HG03575 (cell line): Measurements from ENCODE around the gene ZNF407.

Experiments used
- ATAC-seq: cut with Tn5 transposase; IDR thresholded peaks from one replicate; pipeline ENCODE4 v1.9.1; 2021; ENCODE audit not compliant: unreplicated experiment, insufficient number of reproducible peaks, low FRiP score; ENCODE audit errors: extremely low read depth

Gene ZNF407

GRCh38 chr18:74834424-74835309 is 237.0 kb downstream of the ZNF407 start:
- ATAC-seq, result no peak

- ATAC-seq, result no peak
Measured at GRCh38 chr18:74836296-74837139, 238.8 kb downstream of the ZNF407 start.

- ATAC-seq, result no peak
Measured at GRCh38 chr18:74840492-74841167, 243.0 kb downstream of the ZNF407 start.

GRCh38 chr18:74841248-74841647 is 243.6 kb downstream of the ZNF407 start:
- no peak for ATAC-seq

GRCh38 chr18:74849301-74849700 is 251.6 kb downstream of the ZNF407 start:
- ATAC-seq, result no peak

GRCh38 chr18:74856434-74856833 is 258.8 kb downstream of the ZNF407 start:
- no peak for ATAC-seq

- ATAC-seq, result no peak
Measured at GRCh38 chr18:74856928-74857327, 259.3 kb downstream of the ZNF407 start.

- no peak for ATAC-seq
Measured at GRCh38 chr18:74857901-74858300, 260.2 kb downstream of the ZNF407 start.

- no peak for ATAC-seq
Measured at GRCh38 chr18:74861154-74861553, 263.5 kb downstream of the ZNF407 start.

GRCh38 chr18:74862094-74862493 is 264.4 kb downstream of the ZNF407 start:
- no peak for ATAC-seq

- ATAC-seq, result no peak
Measured at GRCh38 chr18:74866577-74866976, 268.9 kb downstream of the ZNF407 start.

GRCh38 chr18:74868461-74868860 is 270.8 kb downstream of the ZNF407 start:
- no peak for ATAC-seq

GRCh38 chr18:74869904-74870863 is 272.5 kb downstream of the ZNF407 start:
- ATAC-seq, result peak; percentile 78

GRCh38 chr18:74870950-74871349 is 273.3 kb downstream of the ZNF407 start:
- ATAC-seq, result no peak

GRCh38 chr18:74873629-74874028 is 276.0 kb downstream of the ZNF407 start:
- no peak for ATAC-seq

- ATAC-seq, result no peak
Measured at GRCh38 chr18:74874351-74874750, 276.7 kb downstream of the ZNF407 start.

GRCh38 chr18:74876630-74877243 is 279.1 kb downstream of the ZNF407 start:
- no peak for ATAC-seq

GRCh38 chr18:74878267-74878666 is 280.6 kb downstream of the ZNF407 start:
- no peak for ATAC-seq
